Measurements from ENCODE around the gene TNIK.
"Not testable (repeated sequence)": the region's sequence is repeated elsewhere in the genome, so short reads cannot be mapped to it uniquely, and the experiment has no call there.

TNIK gene

DNA sequence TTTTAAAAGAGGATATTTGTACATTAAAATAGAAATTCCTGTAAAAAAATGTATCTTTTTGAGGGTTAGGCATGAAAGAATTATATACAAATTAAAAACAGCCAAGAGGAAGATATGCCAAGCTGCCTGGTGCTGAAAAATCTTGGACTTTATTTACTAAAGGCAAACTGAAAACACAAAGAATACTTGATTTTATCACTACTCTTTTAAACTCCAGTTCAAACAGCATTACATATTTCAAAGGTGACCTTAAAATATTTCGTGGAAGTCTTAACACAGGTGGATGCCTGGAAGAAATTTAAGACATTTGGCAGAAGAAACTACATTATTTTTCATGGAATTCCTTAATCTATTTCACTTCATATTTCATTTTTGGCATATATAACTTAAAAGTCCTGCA, 332.6 kb downstream of the TNIK start:
- no peak for DNase-seq (ENCODE audit: low read depth in 2 of 2)

GRCh38 chr3:171126478-171127209, 333.6 kb downstream of the TNIK start:
- no peak for DNase-seq (ENCODE audit: low read depth in 2 of 2)

GRCh38 chr3:171125010-171125409, 335.2 kb downstream of the TNIK start:
- no peak for DNase-seq (ENCODE audit: low read depth in 2 of 2)

DNA sequence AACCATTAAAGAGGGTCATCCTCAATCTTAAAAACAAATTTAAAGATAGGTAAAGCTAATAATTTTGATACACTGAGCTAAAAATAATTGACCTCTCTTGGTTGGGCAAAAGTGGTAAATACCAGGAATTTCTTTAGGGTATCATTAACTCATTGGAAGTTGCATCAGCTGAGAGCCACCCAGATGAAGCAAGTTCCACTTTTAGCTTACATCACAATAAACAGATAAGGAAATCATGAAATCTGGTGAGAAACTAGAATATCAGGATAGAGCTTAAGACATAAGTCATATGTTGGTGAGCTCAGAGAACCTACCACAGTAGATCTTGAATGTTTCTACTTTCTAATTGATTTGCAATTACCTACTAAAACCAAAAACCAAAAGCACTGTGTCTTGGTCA, 336.3 kb downstream of the TNIK start:
- DNase-seq (ENCODE audit: low read depth in 2 of 2): no peak

DNA sequence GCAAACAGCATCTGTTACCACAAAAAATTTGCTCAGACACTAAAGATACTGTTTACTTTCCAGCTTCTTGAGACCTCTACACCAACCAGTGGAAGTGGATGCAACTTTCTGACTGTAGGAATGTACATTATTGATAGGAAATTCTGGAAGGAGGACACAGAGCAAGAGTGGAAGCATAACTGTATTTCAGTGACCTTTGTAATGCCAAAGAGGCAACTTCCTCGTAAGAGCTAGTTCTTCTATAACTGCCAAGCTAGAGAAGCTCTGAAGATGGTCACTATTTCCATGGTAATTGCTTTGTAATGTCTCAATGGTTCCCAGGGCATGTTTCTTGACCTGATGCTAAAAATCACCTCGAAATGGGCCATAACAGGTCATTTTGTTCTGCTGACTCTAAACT, 337.3 kb downstream of the TNIK start:
- DNase-seq (ENCODE audit: low read depth in 2 of 2): no peak

DNA sequence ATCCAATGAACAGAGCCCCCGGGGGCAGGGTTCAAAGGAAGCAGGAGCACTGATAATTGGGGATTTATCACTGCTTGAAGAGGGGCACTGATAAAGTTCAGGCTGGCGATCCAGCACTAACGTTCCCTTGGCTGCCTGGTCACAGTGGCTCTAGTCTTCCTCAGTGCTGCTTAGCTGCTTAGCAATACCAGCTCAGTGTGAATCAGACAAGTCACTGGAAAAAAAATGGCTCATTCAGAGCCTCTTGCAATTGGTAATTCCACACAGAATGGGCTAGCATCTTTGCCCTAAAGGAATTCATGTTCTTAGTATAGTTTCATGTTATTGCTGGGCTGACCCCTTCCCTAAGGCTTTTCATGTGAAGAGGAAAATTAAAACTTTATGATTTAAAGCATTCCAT, 338.0 kb downstream of the TNIK start:
- DNase-seq (ENCODE audit: low read depth in 2 of 2): no peak

GRCh38 chr3:171121801-171122200, 338.4 kb downstream of the TNIK start:
- DNase-seq (ENCODE audit: low read depth in 2 of 2): no peak

- not testable (repeated sequence) for DNase-seq (ENCODE audit: low read depth in 2 of 2)
Measured at GRCh38 chr3:171119402-171119801, 340.8 kb downstream of the TNIK start.

DNA sequence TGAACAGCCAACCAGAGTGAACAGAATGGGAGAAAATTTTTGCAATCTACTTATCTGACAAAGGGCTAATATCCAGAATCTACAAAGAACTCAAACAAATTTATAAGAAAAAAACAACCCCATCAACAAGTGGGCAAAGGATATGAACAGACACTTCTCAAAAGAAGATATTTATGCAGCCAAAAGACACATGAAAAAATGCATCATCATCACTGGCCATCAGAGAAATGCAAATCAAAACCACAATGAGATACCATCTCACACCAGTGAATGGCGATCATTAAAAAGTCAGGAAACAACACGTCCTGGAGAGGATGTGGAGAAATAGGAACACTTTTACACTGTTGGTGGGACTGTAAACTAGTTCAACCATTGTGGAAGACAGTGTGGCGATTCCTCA, 341.2 kb downstream of the TNIK start:
- not testable (repeated sequence) for DNase-seq (ENCODE audit: low read depth in 2 of 2)

DNA sequence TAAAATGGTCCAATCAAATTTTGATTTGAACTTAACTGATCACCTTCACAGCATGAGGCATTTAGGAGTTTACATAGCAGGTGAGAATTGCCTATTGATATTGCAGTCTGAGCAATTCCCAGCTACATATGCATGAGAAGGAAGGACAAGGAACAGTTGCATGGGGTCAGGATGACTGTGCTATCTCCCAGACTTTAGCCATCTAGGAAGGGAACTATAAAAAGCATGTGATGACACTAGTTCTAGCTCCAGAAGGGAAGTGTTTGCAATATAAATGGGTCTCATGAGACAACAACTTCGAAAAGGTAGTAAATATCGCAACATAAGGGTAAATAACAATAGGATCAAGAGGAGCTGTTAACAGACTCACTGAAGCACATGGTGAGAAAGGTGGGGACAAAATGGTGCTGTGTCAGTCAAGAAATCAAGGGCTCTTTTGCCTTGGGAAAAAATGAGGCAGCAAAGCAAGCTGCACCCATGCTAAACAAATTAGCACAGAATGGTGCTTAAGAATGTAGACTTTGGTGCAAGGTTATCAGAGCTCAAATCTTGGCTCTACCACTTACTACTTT, 343.3 kb downstream of the TNIK start:
- no peak for DNase-seq (ENCODE audit: low read depth in 2 of 2)

DNA sequence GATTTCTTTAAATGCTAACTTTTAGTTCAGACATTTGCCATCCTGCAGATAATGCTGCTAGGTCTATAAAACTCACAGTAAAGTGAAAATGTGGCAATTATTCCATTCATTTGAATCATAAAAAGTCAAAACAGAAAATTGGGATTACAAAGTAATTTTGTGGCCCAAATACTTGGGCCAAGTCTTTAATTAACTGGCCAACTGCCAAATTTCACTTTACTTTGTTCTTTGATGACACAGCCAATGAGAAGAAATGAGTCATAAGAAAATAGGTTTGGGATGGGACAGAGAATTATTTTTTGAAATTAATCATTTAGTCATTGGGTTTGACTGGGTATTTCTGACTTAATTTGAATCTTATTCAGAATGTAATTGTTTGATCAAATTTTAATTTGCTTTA, 343.8 kb downstream of the TNIK start:
- no peak for DNase-seq (ENCODE audit: low read depth in 2 of 2)

- no peak for DNase-seq (ENCODE audit: low read depth in 2 of 2)
Measured at GRCh38 chr3:171115667-171116066, 344.5 kb downstream of the TNIK start.

DNA sequence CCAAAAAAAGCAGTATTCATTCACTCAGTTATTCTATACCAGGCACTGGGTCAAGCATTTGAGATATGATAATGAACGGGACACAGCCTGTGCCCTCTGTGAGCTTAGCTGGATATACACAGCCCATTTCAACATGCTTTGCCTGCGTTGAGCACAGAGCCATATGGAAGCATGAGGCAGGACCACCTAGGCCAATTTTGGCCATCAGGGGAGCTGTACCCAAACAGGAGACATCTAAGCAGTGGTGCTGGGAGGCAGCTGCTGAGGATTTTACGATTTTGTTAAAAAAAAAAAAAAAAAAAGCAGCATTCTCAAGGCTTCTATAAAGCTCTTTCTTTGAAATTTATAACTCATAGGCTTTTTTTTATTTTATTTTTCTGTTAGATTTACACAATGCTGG, 346.5 kb downstream of the TNIK start:
- no peak for DNase-seq (ENCODE audit: low read depth in 2 of 2)

GRCh38 chr3:171110715-171111114, 349.5 kb downstream of the TNIK start:
- no peak for DNase-seq (ENCODE audit: low read depth in 2 of 2)

GRCh38 chr3:171108066-171108465, 352.1 kb downstream of the TNIK start:
- DNase-seq (ENCODE audit: low read depth in 2 of 2): no peak

- DNase-seq (ENCODE audit: low read depth in 2 of 2): no peak
Measured at GRCh38 chr3:171103185-171103584, 357.0 kb downstream of the TNIK start.

DNA sequence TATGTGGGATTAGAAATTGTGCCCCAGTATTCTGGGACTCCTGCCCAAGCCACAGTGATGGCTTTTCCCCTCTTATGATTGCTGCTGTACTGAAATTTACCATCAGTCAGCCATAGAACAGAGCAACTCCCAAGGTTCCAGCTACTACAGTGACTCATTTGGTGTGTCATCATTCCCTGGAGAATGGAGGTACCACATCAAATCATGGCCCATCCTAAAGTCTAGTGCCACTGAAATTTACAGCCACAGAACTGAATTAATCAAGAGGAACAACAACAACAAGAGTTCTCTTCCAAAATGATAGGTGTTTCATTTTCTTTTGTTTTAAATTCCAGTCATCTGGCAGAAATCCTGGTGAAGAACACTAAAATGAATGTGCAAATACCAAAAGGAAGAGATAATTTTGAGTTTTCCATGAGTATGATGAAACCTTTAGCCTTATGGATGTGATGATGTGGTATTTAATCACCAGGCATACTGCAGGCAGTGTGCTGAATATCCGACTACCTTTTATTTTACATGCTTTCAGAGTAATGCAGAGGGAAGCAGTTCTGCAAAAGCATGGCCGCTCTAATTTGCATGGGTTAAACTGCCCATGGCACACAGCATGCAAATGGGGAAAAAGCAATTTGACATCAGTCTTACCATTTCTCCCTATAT, 358.1 kb downstream of the TNIK start:
- DNase-seq (ENCODE audit: low read depth in 2 of 2): peak; percentile 47 to 48

GRCh38 chr3:171099911-171100310, 360.3 kb downstream of the TNIK start:
- no peak for DNase-seq (ENCODE audit: low read depth in 2 of 2)

DNA sequence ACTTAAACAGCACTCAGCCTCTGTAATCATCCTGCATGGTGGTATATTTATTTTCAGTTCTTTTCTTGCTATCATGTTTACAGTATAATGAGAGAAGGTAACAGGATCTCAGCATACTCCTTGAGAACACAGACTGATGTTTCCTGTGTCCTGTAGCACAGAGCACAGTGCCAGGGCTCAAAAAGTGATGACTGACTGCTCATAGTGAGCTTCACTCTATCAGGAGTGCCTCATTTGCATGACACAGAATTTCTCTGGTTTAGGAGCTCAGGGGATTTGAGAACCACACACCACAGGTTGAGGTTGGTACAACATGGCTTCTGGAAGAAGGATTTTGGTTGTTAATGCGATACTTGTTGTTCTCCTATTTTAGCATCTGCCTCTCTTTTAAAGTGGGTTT, 365.1 kb downstream of the TNIK start:
- no peak for DNase-seq (ENCODE audit: low read depth in 2 of 2)

GRCh38 chr3:171094411-171094810, 365.8 kb downstream of the TNIK start:
- no peak for DNase-seq (ENCODE audit: low read depth in 2 of 2)

GRCh38 chr3:171093462-171093861, 366.7 kb downstream of the TNIK start:
- DNase-seq (ENCODE audit: low read depth in 2 of 2): no peak

DNA sequence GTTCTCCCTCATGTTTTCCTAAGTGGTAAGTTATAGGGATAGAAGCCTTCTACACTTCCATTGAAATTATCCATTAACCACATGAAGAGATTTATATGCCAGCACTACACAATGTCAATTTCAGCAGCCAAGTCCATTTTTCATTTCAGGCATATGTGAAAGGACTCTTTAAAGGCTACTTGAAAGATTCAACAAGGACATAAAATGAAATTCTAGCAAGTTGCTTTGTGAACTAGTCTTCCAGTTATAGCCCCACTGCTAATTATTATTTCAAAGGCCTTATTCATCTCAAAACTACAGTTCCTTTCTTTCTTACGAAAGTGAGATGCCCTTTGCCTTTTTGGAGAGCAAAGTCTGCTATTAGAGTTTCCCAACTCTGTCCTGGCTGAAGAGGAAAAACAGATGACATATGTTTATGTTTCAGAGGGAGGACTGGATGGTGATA, 367.7 kb downstream of the TNIK start:
- no peak for DNase-seq (ENCODE audit: low read depth in 2 of 2)

GRCh38 chr3:171090321-171090720, 369.9 kb downstream of the TNIK start:
- no peak for DNase-seq (ENCODE audit: low read depth in 2 of 2)
